Mucosa of descending colon (tissue), 3 donors: ENCODE results near the gene ARHGEF26. TPM values are rescaled to one million over a fixed set of nuclear protein-coding genes. Genes with fewer than 3 reads are reported as not detected.

Experiments used
- ATAC-seq: fragments of 200-7000 bp; cut with Tn5 transposase; one replicate; pipeline ENCODE4 v1.9.1; 2020; ENCODE audit warnings: mild to moderate bottlenecking, moderate library complexity
- DNase-seq, 3 donors: peaks; one replicate each; pipeline ENCODE4 v3.0.0-alpha.2; 2020
- H3K36me3 ChIP-seq: fragments of 200-600 bp; one replicate; pipeline ENCODE4 v1.8.0; 2021; ENCODE audit warnings: low read depth, mild to moderate bottlenecking
- H3K4me1 ChIP-seq: fragments of 200-600 bp; one replicate; pipeline ENCODE4 v1.8.0; 2021; ENCODE audit warnings: low read depth, mild to moderate bottlenecking
- H3K4me3 ChIP-seq: fragments of 200-600 bp; one replicate; pipeline ENCODE4 v1.8.0; 2021; ENCODE audit warnings: mild to moderate bottlenecking
- H3K9me3 ChIP-seq: fragments of 200-600 bp; one replicate; pipeline ENCODE4 v1.8.0; 2021; ENCODE audit warnings: mild to moderate bottlenecking
- intact Hi-C, 2 donors: fragments of 100-400 bp; cut with DNase I in 1 of 2; cut with micrococcal nuclease in 1 of 2; formaldehyde crosslinking; loops; one replicate each; pipeline versions ENCODE4 v1.11.0 to v1.11.1; 2022; cut with DNase I, micrococcal nuclease
- total RNA-seq, 3 donors: library from RNA; stranded (reverse); fragmentation: NEBNext Ultra II Directional in 2 of 3; extraction: Animal tissue kit (Norgen Biotek cat#: 25700) in 2 of 3; gene quantifications; one replicate each; pipeline versions ENCODE4 v1.2.1 to v1.2.4, GENCODE V29; 2021 to 2023
- TF ChIP-seq, protein P1 (sequence below): fragments of 200-600 bp; IDR thresholded peaks from one replicate; pipeline ENCODE4 v1.8.0; 2022; ENCODE audit warnings: antibody characterized with exemption, mild to moderate bottlenecking
- donor health status: DM: no; HTN: no; CAD: no; lungs with moderate emphysema.
- donor health status: DM: no; HTN: no; CAD: no.
- donor health status: DM: no; HTN: yes; CAD: no.

ARHGEF26 gene
- total RNA-seq, 3 donors from 2014 or later, result 3.0 to 46.4 (median 6.8) TPM

DNA sequence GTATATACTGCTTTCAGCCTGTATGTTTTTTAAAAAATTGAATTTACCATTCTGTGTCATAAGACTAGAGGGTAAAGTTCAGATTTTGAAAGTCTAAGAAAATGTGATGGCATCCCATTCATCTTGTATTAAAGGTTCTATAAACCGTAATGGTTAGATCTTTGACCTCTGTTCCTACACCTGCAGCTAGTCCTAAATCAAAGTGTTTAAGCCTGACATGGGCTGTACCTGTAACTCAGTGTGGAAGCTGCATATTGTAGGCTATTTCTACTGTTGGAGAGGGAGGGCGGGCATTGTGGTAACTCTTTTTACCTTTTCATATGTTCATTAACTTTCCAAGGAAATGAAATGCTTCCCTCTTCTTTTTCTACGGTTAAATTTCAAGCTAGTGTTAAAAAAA lies 53.9 kb downstream of the ARHGEF26 start:
- no peaks in the 10 kb centered on the region for H3K36me3 ChIP-seq
- H3K4me3 ChIP-seq, result no peak overlapping the region
- no peaks in the 10 kb centered on the region for H3K4me1 ChIP-seq
- H3K9me3 ChIP-seq, result no peaks in the 10 kb centered on the region
- intact Hi-C loops, result no loop called here
- ATAC-seq (peak; percentile 57), DNase-seq (no peak)
- TF ChIP-seq, protein P1, sequence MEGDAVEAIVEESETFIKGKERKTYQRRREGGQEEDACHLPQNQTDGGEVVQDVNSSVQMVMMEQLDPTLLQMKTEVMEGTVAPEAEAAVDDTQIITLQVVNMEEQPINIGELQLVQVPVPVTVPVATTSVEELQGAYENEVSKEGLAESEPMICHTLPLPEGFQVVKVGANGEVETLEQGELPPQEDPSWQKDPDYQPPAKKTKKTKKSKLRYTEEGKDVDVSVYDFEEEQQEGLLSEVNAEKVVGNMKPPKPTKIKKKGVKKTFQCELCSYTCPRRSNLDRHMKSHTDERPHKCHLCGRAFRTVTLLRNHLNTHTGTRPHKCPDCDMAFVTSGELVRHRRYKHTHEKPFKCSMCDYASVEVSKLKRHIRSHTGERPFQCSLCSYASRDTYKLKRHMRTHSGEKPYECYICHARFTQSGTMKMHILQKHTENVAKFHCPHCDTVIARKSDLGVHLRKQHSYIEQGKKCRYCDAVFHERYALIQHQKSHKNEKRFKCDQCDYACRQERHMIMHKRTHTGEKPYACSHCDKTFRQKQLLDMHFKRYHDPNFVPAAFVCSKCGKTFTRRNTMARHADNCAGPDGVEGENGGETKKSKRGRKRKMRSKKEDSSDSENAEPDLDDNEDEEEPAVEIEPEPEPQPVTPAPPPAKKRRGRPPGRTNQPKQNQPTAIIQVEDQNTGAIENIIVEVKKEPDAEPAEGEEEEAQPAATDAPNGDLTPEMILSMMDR, result no peak

DNA sequence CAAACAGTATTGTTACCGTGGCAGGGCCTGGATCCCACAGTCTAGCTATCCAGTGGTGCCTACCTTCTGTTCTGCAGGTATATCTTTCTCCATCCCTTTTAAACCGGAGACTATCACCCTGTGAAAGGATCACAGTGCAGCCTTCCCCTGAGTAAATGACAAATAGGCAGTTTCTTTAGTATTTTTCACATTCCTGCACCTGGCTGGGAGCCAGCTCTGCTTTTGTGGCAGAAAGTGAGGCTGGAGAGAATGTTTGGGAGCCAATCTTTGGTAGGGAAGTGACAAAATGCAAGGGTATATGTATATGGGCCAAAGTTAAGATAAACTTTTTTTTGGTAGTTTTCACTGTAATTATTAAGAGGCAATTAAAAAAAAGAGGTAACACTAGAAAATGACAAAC lies 54.8 kb downstream of the ARHGEF26 start:
- ATAC-seq (no peak), DNase-seq (no peak)
- H3K9me3 ChIP-seq, result no peaks in the 10 kb centered on the region
- no peaks in the 10 kb centered on the region for H3K4me1 ChIP-seq
- H3K4me3 ChIP-seq, result no peak overlapping the region
- TF ChIP-seq, protein P1, result no peak
- intact Hi-C loops, result no loop called here
- no peaks in the 10 kb centered on the region for H3K36me3 ChIP-seq

DNA sequence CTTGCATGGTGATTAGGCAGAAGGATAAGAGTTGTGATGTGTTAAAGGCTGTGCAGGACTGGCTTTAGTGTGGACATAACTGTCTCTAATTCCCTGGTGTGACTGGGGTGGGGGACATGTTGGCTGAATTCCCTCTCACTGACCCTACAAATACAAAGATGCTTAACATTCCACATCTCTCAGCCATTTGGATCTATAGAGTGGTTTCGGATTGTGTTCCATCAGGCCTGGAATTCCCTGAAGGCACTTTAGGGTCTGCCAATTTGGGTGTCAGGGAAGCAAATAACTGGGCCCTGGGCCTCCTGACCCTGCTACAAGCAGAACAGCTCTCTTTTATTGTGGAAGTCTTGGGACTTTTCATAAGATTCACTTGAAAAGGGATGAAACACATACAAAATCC lies 56.2 kb downstream of the ARHGEF26 start:
- intact Hi-C loops, result no loop called here
- DNase-seq (no peak), ATAC-seq (no peak)
- no peaks in the 10 kb centered on the region for H3K9me3 ChIP-seq
- TF ChIP-seq, protein P1, result no peak
- H3K4me1 ChIP-seq, result no peaks in the 10 kb centered on the region
- no peak overlapping the region for H3K4me3 ChIP-seq
- H3K36me3 ChIP-seq, result no peaks in the 10 kb centered on the region

DNA sequence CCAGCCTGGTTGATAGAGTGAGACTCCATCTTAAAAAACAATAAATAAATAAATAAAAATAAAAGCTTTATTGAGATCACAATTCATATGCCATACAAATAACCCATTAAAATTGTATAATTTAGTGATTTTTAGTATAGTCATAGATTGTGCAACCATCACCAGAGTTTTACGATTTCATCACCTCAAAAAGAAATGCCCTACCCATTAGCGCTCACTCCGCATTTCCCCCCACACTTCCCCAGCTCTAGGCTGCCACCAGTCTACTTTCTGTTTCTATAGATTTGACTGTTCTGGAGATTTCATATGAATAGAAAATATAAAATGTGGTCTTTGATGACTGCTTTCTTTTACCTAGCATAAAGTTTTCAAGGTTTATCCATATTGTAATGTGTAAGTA lies 57.0 kb downstream of the ARHGEF26 start:
- TF ChIP-seq, protein P1, result no peak
- ATAC-seq (no peak), DNase-seq (no peak)
- Histone ChIP-seq H3K36me3 (no peaks in the 10 kb centered on the region), H3K9me3 (no peaks in the 10 kb centered on the region), H3K4me3 (no peak overlapping the region), H3K4me1 (no peaks in the 10 kb centered on the region)
- intact Hi-C loops, result no loop called here

DNA sequence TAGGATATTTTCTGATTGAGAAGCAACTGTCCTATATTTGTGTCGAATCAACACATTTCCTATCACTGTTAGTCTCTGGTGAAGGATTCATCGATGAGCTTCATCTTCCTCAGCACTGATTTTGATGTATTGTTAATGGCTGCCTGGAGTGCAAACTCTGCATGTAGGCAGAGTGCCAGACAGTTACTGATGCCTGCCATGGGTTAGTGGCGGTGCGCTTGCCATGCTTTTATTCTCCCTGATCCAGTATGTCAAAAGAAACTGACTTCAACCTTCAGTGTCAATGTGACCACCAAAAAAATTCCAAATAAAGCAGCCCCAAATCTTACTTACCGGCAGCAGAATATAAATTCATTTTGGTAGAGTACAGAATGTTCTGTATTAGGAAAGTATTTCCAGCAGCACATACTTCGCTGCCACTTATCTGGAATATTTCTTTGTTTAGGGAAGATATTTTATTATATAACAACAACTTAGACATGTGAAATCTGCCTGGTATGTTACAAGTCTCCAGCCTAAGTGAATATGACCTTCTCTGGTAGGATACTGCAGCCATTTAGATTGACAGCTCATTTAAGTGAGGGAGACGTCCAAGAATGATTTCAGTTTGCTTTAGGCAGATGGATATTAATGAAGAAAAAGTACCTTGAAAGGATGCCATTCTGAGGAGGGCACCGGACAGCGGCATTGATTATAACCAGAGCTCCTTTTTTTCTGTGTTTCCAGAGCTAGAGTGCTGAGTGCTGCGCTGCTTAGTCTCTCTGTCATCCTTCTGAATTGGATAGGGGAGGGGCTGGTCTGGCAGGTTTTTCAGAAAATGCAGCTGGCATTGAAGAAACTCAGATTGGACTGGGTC lies 59.9 kb downstream of the ARHGEF26 start:
- Histone ChIP-seq H3K4me3 (no peak overlapping the region), H3K9me3 (no peaks in the 10 kb centered on the region), H3K36me3 (no peaks in the 10 kb centered on the region), H3K4me1 (no peaks in the 10 kb centered on the region)
- ATAC-seq (no peak), DNase-seq (no peak)
- intact Hi-C loops, result no loop called here
- TF ChIP-seq, protein P1, result no peak
